ENCODE measurements around the gene RBM17. TPM values are rescaled to one million over a fixed set of nuclear protein-coding genes. Genes with fewer than 3 reads are reported as not detected.

RBM17 gene
- total and polyA plus RNA-seq, 8 donors = 41.4 to 168 (median 84.7) TPM

DNA sequence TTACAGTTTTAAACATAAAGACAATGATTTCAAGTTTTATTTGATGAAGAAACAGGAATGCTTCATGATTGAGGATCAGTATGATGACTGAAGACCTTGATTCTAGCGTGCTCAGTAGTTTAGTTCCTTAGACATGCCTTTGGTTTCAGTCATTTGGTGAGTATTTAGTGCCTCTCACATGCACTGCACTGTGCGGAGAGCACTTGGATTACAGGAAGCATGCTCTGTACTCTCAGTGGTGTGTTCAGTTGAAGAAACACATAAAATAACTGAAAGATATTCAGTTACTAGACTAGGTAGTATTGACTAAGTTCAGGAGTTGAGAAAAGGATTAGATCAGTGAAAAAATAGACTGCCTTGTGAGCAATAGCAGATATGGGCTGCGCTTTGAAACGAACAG lies 25.5 kb downstream of the RBM17 start:
- H3K4me3 ChIP-seq = no peak overlapping the region
- DNase-seq = no peak
- no peak overlapping the region for H3K27ac ChIP-seq
- 88 to 96% (median 94%) methylated on average over 4 of the region's 4 CpGs for WGBS, 5 donors
- H3K27me3 ChIP-seq = no peaks in the 10 kb centered on the region
- H3K9me3 ChIP-seq = no peaks in the 10 kb centered on the region
- no peak for TF ChIP-seq CTCF (IDR thresholded peaks at IDR 0.05)
- no peak for TF ChIP-seq POLR2AphosphoS5 (IDR thresholded peaks at IDR 0.05)
- TF ChIP-seq EP300 (IDR thresholded peaks at IDR 0.05) = no peak
- TF ChIP-seq POLR2A (IDR thresholded peaks at IDR 0.05) = no peak
- peaks cover 0 to 13% (median 5%) of the 10 kb centered on the region in 4 donors for H3K4me1 ChIP-seq
- intact Hi-C loops (cut with DNase I; ENCODE audit: low total_unique reads) = no loop called here
- H3K36me3 ChIP-seq = peaks cover 62 to 82% (median 79%) of the 10 kb centered on the region in 4 donors

DNA sequence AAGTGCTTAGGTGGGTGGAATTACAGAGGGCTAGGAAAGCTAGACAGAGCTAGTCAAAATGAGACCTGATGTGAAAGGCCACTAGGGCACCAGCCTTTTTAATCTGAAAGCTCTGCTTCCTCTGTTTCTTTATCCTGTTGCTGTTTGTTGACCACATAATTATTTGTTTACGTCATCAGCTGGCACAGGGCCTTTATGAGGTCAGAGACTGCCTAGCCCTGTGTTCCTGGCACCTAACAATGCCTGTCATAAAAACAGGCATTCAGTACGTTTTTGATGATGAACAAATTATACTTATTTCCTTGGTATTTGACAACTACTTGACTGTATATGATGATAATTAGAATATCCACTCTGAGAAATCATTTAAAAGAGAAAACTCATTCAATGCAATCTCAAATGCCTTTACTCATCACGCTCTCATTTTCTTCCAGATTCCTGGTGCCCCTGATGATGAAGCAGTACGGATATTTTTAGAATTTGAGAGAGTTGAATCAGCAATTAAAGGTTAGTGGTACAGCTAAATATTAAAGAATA lies 26.0 kb downstream of the RBM17 start:
- Histone ChIP-seq H3K9me3 (no peaks in the 10 kb centered on the region), H3K36me3 (peaks cover 56 to 76% (median 73%) of the 10 kb centered on the region in 4 donors), H3K27ac (no peak overlapping the region), H3K4me1 (peaks cover 0 to 14% (median 3%) of the 10 kb centered on the region in 4 donors), H3K4me3 (no peak overlapping the region), H3K27me3 (no peaks in the 10 kb centered on the region)
- no peak for TF ChIP-seq CTCF (IDR thresholded peaks at IDR 0.05)
- no peak for TF ChIP-seq EP300 (IDR thresholded peaks at IDR 0.05)
- TF ChIP-seq POLR2AphosphoS5 (IDR thresholded peaks at IDR 0.05) = no peak
- TF ChIP-seq POLR2A (IDR thresholded peaks at IDR 0.05) = no peak
- 67 to 75% (median 73%) methylated on average over 4 of the region's 4 CpGs for WGBS, 5 donors
- intact Hi-C loops (cut with DNase I; ENCODE audit: low total_unique reads) = no loop called here
- DNase-seq = no peak

- Histone ChIP-seq H3K36me3 (peaks cover 51 to 71% (median 68%) of the 10 kb centered on the region in 4 donors), H3K27me3 (no peaks in the 10 kb centered on the region), H3K27ac (no peak overlapping the region), H3K9me3 (no peaks in the 10 kb centered on the region), H3K4me3 (no peak overlapping the region), H3K4me1 (peaks cover 0 to 14% (median 3%) of the 10 kb centered on the region in 4 donors)
- TF ChIP-seq POLR2AphosphoS5 (IDR thresholded peaks at IDR 0.05) (no peak), POLR2A (IDR thresholded peaks at IDR 0.05) (no peak), EP300 (IDR thresholded peaks at IDR 0.05) (no peak), CTCF (IDR thresholded peaks at IDR 0.05) (no peak)
- intact Hi-C loops (cut with DNase I; ENCODE audit: low total_unique reads) = no loop called here
- DNase-seq = no peak
- WGBS, 5 donors = 65 to 82% (median 75%) methylated on average over 4 of the region's 4 CpGs
These were observed 26.6 kb downstream of the RBM17 start for GRCh38 chr10:6115411-6115810.

DNA sequence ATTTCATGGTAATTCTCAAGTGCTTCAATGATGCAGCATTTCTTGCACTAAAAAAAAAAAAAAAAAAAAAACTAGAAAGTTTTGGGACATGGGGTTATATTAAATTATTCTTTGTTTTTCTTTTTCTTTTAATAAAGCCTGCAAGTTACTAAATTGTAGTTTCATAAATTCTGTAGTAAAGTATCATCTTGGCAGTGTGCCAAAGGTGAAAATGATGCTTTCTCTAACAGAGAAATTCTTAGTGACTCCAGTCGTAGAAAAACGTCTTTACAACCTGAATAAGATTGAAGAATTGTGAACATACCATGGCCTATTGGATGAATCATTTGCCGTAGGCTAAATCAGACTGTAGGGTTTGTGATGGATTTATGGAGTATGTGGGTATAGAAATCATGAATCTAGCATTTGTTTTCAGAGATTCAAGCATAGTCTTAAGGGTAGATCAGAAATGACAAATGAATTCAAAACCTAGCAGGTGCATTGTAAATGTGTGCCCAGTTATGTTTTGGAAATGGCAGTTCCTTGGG lies 27.1 kb downstream of the RBM17 start:
- Histone ChIP-seq H3K27ac (no peak overlapping the region), H3K9me3 (no peaks in the 10 kb centered on the region), H3K4me1 (peaks cover 0 to 14% (median 3%) of the 10 kb centered on the region in 4 donors), H3K27me3 (no peaks in the 10 kb centered on the region), H3K36me3 (peaks cover 48 to 66% (median 63%) of the 10 kb centered on the region in 4 donors), H3K4me3 (no peak overlapping the region)
- TF ChIP-seq EP300 (IDR thresholded peaks at IDR 0.05) = no peak
- TF ChIP-seq POLR2A (IDR thresholded peaks at IDR 0.05) = no peak
- TF ChIP-seq CTCF (IDR thresholded peaks at IDR 0.05) = no peak
- no peak for TF ChIP-seq POLR2AphosphoS5 (IDR thresholded peaks at IDR 0.05)
- no peak for DNase-seq
- WGBS, 5 donors = 78 to 90% (median 80%) methylated on average over 3 of the region's 3 CpGs
- intact Hi-C loops (cut with DNase I; ENCODE audit: low total_unique reads) = no loop called here
